GM19455 (cell line): ENCODE results near the gene PLIN1.

ENCODE experiments used
- ATAC-seq: cut with Tn5 transposase; IDR thresholded peaks from one replicate; pipeline ENCODE4 v1.9.1; 2021; ENCODE audit not compliant: unreplicated experiment

Gene PLIN1

DNA sequence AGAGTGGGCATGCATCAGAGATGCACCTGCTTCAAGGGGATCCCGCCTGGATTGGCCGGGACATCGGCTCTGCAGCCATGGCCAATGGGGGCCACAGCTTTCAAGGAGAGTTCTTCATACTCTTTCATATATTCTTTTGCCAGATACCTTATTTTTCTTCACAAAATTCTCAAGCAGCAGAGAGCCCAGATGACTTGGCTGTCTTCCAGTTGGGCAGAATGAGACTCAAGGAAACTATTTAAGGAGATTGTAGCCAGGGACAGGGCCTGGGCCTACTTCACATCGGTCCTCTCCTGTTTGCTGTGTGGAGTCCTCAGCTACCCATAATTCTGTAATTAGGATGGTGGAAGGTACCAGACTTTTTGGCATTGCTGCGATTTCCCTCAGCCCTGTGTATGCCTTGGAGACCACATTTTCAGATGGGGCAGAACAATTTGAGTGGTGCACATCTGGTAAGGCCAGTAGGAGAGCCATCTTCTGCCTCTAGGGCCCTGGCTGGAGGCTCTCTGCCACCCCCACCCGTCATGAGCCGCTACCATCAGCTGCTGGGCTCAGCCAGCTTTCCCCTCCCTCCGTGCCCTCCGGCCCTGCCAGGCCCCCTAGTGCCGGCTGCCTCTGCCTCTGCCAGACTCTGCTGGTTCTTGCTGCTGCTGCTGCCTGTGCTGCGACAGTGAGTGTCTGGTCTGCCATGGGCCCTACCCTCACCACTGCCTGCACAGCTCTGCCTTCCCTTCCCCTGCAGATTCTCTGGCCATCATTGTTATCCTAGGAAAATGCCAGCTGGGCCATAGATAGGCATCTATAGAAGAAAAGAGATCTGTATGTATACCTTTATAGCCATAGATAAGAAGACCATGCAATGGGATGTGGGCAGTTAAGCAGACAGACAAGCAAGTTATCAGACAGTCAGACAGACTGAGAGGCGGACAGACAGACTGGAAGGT lies 6.7 kb downstream of the PLIN1 start:
- no peak for ATAC-seq

DNA sequence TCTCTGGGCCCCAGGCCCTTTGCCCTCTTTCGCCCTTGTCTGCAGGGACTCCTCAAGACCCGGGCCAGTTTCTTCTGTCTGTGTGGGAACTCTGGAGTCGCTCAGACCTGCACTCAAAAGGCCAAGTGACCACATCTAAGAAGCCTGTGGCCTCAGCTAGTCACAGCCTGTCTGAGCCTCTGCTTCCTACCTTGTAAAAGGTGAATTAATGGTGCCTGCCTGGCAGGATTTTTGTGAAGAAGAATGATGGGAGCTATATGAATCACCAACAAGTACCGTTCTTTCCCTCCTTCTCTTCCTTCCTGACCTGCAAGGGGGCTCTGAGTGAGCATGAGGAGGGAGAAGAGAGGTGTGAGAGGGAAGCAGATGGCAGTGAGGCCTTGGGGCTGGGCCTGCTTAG lies 7.5 kb downstream of the PLIN1 start:
- no peak for ATAC-seq

DNA sequence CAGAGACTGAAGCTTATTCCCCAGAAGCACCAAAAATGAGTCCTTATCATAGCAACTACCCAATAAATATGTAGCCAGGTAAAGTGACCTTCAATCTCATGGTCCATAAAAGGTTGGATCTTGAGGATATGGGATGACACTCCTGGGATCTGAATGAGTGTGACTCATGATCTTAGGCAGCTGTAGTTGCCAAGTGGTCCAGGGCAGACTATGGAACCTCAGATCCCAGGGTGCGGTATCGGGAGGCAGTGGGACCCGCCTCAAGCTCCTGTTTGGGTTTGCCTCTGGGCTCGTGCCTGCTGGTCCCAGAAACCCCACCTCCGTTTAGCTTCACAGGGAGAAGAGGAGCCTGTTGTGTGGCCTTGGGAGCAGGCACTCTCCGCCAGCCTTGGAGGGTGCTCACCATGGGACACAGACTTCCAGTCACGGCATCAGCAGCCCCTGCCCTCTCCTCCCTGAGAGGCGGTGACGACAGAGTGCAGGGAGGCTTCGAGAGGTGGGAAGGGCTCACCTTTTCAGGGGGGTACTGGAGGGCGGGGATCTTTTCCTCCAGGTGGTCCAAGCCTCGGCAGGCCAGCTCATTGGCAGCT lies 8.1 kb downstream of the PLIN1 start:
- no peak for ATAC-seq

DNA sequence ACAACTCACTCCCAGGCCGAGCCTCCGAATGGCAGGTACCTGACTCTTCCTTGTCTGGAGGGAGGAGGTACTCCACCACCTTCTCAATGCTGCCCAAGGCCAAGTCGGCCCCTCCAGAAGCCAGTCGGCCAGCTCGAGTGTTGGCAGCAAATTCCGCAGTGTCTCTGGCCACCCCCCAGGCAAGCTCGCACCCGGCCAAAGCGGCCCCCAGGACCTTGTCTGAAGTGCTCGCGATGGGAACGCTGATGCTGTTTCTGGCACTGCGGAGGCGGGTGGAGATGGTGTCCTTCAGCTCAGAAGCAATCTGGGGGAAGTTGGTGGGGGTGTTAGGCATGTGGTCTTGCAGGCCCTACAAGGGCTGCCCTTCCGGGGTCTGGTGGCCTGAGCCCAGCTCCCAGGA lies 9.2 kb downstream of the PLIN1 start:
- ATAC-seq: no peak

DNA sequence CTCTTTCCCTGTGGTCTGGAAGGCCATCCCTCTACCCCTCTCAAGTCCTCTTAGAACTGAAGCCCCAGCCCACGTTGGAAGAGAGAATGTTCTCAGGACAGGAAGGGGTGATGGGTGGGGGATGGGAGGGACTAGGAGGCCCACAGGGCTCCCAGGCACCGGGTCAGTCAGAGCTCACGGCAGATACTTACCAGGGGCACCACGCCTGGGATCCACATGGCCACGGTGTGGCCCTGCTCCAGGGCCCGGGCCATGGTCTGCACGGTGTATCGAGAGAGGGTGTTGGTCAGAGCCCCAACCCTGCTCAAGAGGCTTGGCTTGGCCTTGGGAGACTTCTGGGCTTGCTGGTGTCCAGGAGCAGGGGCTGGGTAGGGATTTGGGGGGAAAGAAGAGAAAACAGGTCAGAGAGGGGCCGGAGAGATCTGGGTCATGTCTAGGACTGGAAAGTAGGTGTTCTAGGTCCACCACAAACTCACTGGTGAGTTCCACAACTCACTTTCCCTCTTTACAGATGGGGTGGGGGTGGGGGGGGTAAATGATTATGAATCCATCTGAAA lies 9.8 kb downstream of the PLIN1 start:
- ATAC-seq: no peak

DNA sequence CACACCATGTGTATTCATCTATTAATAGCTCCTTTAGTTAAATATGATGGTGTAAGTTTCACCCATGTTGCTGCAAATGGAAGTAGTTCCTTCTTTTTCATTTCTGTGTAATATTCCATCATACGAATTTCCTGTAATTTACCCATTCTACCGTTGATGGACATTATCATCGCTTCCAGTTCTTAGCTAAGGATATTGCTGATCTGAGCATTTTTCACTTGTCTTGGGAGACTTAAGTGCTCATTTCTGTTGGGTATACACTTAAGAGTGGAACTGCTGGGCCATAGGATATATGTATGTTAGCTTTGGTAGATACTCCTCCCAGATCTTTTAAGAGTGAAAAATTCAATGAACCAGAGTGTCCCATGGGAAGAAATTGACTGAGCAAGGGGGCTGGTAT lies 11.0 kb downstream of the PLIN1 start:
- ATAC-seq: no peak

DNA sequence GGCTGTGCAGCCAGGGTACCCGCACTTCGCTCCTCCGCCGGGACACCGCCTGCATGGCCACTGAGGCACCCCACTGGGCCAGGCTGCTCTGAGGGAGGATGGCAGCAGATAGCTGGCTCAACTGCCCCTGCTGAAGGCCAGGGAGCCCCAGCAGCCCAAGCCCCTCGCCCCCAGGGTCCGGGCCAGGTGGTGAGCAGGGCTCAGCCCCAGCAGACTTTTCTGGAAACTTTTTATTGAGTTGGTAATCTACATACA lies 11.5 kb downstream of the PLIN1 start:
- ATAC-seq: no peak

DNA sequence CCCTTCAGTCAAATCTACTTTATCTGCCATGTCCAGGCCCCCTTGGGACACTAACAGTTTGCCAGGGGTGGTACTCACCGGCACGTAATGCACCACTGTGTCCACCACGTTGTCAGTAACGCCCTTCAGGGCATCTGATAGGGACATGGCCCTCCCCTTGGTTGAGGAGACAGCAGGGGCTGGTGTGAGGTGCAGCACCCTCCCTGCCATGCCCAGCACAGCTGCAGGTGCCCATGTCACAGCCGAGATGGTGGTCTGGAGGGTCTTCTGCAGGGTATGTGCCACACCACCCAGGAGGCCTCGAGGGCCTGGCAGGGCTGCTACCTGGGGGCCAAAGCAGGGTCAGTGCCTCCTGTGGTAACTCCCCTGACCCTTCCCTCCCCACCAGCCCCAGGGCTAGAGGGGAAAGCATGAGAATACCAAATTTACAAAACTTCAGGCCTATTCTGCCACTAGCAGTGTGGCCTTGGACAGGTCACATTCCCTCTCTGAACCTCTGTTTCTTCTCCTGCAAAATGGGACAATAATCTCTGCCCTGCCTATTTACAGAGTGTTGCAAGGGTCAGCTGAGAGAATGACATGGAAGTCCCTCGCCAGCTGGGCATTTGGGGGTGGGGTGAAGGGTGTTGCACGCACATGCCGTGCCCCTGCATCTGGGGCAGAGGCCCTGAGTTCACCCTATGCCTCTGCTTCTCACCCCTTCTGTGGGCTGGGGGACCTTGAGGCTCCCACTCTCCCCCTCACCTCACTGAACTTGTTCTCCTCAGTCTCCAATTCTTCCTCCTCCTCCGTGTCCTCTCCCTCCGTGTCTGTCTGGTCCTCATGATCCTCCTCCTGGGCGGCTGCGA lies 12.1 kb downstream of the PLIN1 start:
- ATAC-seq: no peak

DNA sequence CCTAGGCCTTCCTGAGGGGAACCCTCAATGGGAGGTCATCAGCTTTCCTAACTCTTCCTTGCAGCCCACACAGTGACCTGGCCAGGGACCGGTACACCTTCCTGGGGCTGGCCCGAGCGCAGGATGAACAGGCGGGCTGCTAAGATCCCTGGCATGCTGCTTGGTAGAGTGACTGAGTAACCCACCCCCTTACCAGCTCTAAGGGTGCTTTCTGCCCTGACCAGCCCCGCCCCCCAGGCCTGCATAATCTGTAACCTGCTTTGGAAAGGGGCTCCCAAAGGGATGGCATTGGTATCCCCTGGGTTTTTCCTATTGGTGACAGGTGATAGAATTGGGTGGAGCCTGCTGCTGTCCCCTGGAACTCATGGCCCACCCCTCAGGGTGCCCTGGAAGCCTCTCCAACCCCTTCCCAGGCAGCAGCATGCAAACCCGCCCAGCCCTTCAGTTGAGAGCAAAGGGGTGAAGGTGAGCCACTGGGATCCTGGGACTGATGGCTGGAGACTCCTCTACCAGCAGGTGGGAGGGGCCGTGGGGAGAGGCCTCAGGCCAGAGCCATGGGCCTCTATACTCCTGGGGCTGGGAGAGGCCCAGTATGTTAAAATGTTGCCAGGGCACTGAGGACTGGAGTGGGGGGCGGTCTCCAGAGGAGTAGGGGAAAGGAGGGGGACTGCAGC lies 12.8 kb downstream of the PLIN1 start:
- no peak for ATAC-seq

DNA sequence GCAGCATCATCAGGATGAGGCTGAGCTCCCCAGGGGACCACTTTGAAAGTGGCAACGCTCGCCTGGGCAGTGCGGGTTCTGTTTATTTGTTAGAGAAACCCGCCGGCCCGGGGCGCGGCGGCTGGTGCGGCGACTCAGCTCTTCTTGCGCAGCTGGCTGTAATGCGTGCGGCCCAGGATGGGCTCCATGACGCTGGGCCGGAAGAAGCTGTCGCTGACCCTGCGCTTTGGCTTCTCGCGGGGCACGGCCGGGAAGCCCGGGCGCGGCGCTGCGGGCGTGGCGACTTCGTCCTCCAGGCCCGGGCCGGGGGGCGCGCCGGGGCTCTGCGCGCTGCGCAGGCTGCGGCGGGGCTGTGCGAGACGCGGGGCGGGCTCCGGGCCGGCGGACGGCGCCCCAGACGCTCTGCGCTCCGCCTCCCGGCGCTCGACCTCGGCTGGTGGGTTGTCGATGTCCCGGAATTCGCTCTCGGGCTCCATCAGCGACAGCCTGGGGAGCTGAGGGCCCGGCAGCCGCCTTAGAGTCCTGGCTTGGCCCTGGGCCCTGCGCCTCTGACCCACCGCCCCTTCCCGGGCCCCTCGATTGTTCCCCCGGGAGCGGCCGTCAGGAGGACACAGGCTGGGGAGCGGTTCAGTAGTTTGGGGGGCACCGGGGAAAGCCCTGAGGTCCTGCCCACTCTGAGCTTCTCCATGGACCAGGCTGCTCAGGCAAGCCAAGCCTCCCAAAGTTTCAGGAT lies 13.6 kb downstream of the PLIN1 start:
- ATAC-seq: no peak

DNA sequence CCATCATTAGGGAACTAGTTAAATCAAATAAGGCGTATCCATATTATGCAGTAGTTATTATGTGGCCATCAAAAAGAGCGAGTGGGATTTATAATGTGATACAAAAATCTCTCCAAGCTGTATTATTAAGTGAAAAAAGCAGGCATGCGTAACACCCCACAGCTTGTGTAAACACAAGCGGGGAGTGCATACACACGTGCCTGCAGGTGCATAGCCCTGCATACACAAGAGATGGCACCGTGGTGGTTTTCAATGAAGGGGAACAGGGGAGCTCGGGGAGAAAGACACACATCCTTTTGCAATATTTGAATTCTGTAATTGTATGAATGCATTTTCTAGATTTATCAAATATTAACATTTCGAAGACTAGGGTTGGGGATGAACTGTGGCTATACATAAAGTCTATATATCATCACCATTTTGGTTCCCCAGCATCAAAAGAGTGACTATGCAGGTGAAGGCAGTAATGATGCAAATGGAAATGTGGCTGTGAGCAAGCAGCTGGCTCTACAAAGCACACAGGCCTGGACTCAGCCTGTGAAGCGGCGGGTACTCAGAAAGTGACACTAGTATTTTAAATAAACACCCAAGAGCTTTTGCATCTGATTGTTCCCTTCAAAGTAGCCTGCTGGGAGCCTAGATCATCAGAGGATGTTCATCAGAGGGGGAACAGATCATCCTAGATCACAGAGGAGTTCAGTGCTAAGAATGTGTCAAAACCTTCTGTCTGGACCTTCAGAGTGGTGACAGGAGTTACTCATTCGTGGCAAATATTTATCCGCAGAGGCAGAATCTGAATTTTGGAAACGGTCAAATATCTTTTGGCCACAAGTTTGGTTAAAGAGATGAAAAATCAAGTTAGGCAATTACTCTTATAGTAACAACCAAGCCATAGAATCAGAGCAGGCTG lies 14.5 kb downstream of the PLIN1 start:
- no peak for ATAC-seq

DNA sequence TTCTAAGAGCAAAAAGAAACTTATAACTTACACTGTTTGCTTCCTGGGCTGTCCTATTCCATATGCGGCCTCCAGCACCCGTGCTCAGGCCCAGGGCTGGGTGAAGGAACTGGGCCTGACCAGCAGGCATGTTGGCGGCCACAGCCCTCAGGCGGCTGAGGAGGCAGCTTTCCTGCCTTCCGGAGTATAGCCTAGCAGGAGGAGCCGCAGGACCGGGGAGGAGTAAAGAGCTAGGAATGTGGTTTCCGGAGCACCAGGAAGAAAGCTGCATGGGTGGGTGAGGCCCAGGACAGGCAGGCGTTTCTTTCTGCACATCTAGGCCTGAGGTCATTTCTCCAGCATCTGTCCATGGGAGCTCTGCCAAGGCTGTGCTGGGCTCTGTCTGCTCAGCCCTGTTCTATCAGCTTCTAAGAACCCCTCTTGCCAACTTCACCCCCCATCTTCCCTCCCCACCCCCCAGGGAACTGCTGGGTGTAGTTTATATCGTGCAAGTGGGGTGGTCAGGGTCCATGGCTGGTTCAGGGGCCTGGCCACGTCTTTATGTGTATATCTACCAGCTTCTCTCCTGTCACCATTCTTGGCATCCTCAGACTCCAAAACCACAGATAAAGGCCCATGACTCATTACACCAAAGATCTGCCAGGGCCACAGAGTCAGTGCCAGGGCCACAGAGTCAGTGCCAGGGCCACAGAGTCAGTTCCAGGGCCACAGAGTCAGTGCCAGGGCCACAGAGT lies 16.1 kb downstream of the PLIN1 start:
- no peak for ATAC-seq

DNA sequence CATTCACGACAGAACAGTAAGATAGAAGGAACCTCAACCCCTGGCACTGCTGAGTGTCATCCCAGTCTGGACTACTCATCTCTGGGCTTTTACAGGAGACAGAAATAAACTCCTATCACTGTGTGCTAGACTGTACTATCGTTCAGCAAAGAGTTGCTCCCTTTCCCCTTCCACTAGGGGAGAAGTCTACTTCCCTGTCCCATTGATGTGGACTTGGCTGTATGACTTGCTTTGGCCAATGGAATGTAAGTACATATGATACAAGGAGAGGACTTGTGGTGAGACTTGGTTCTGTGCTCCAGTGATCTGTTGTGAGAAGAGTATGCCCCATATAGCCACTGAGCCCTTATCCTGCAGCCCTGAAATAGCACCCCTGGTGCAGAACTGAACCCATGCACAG lies 18.6 kb downstream of the PLIN1 start:
- no peak for ATAC-seq

DNA sequence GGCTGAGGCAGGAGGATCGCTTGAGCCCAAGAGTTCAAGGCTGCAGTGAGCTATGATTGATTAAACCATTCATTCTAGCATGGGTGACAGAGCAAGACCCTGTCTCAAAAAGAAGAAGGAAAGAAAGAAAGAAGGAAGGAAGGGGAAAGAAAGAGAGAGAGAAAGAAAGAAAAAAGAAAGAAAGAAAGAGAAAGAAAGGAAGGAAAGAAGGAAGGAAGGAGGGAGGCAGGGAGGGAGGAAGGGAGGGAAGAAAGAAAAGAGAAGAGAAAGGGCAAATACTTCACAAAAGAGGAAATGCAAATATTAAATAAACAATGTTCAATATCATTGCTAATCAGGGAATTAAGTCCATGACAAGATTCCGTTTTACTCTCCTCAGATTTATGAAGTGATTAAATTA lies 19.9 kb downstream of the PLIN1 start:
- no peak for ATAC-seq

DNA sequence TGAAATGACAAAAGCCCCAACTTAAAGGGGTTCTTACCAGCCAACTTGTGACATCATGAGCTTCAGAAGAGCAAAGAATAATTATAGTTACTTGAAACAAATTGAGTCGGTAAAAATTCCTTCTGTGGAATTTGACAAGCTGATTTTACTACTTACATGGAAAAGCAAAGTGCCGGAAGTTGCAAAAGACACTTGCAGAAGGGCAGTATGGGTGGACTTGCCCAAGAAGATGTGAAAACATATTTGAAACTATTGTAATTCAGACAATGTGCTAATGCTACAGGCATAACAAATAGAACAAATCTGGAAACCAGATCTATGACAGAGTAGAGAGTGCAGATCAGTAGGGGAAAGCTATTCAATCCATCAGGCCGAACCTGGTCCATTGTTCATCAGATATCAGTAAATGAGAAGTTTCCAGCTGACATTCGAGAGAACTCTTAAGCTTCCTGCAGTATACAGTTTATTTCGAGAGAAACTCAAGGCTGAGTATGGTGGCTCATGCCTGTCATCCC lies 21.4 kb downstream of the PLIN1 start:
- no peak for ATAC-seq

DNA sequence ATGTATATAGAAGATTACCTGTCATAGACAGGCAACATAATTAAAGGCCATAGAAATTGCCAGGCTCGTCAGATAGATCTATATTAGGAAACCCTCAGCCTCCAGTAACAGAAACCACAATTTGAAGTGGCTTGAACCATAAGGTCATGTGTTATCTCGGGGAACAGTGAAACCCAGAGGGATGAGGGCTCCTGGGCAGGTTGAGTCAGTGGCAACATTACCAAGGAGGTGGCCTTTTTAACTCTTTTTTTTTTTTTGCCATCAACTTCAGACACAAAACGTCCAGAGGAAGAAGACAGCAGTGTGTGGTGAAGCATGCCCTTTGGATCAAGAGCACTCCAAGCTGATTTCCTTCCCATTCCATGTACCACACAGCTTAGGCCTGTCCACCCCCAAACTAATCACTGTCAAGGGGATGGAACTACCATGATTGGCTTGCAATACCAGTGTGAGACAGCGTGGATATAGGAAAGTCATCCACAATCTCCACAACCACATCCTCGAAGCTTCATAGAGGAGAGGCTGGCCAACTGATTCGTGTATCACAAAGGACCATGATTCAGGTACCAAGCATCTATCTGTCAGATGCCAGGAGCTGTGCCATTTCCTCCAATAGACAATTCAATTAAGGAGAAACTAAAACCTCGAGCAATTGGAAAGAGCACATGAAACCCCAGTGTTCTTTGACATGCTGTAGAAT lies 22.9 kb downstream of the PLIN1 start:
- ATAC-seq: no peak

DNA sequence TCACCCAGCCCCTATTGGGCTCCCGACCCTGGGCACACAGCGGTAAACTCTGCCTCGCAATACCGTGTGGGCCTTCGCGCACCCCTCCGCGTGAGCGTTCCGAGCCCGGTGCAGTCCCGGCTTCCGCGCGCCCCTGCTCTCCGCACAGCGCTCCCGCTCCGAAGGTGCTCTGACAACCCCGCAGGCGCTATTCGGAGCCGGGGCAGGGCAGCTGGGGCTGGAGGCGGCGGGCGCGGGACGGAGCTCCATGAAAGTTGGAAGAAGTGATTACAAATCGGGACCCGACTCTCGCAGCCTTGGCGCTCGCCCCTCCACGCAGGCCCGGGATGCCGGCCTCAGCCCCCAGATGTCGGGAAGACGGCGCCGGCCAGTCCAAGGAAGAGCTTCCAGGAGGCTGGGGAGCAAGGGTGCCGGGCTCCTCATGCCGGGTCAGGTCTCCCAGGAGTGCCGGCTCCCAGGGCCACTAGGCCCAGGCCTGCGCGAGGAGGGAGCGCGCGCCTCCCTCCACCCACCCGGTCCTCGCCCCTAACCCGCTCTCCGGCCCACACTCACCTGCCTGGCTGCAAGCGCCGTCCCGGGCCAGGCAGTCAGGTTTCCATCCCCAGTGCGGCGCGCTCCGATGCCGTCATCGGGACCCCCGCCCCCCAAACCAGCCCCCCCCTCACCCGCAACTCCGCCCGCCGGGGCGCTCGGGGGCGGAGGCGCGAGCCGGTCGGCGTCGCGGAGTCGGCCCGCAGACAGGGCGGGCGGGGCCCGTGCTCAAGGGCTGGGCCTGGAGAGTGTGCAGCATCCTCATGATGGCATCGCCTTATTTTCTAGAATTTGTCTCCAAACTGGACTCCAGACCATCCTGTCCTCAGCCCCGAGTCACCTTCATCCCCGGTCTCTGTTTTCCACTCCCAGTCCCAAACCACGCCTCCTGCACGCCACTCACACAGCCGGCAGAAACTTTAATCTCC lies 24.0 kb downstream of the PLIN1 start, which contains the start of gene KIF7:
KIF7 (minus strand) TSS at position 621 of the 959 bp plus-strand sequence. CDS start 2,537 bp downstream, outside the sequence.
- peak; percentile 61 for ATAC-seq
